Esophagus muscularis mucosa (tissue), 4 donors: ENCODE measurements around the gene RHOD.

ENCODE experiments used
- CTCF ChIP-seq, 3 experiments: fragments of 200-600 bp in 2 of 3; fragments of 450-650 bp in 1 of 3; sonication (generic) in 2 of 3; IDR thresholded peaks; one replicate each; pipeline ENCODE4 v1.5.1; 2017 to 2019; ENCODE audit warnings: antibody characterized with exemption in 3 of 3, mild to moderate bottlenecking in 2 of 3, moderate library complexity in 1 of 3
- EP300 ChIP-seq: sonication (generic); formaldehyde crosslinking; IDR thresholded peaks from one replicate; pipeline ENCODE4 v1.6.1; 2017; ENCODE audit warnings: antibody characterized with exemption
- POLR2A ChIP-seq: fragments of 450-650 bp; IDR thresholded peaks from one replicate; pipeline ENCODE4 v1.6.1; 2017; ENCODE audit warnings: antibody characterized with exemption, moderate library complexity, mild to moderate bottlenecking, low read depth
- POLR2AphosphoS5 ChIP-seq, 2 donors: sonication (generic); formaldehyde crosslinking; IDR thresholded peaks; one replicate each; pipeline ENCODE4 v1.6.1; 2017; ENCODE audit warnings: antibody characterized with exemption in 2 of 2

DNA sequence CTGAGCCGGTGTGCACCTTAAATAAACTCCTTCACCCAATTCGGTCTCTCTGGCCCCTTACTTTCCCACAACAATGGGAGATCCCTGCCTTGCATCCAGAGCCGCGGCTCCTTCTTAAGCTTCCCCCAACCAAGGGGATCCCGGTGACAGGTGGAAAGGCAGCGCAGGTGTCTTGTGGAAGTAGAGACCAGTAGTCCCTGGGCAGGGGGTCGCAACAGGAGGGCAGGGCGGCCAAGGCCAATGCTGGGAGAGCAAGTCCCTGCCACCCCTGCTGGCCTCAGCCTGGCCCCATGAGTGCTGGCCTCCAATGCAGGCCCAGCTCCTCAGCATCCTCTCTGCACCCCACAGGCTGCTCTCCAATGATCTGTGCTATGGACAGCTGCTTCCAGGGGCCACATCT, 41.6 kb upstream of the RHOD start:
- TF ChIP-seq POLR2A (no peak), CTCF (IDR thresholded peaks at IDR 0.05) (no peak), POLR2AphosphoS5 (IDR thresholded peaks at IDR 0.05) (no peak), EP300 (no peak)
